ENCODE data around the gene ANO1. TPM values are rescaled to one million over a fixed set of nuclear protein-coding genes. Genes with fewer than 3 reads are reported as not detected.

ANO1 gene
- total and polyA plus RNA-seq, 2 of the 8 experiments (the other 6 are each of a cell fraction or from before 2014, with no cell fraction given), result 4.7 to 5.0 TPM

GRCh38 chr11:70057080-70057479 lies 21.0 kb upstream of the ANO1 start:
- Histone ChIP-seq H2BK120ac (replicated peaks; ENCODE audit: low read depth, low read length) (no peak overlapping the region), H3K23me2 (ENCODE audit: low read depth, low read length) (no peaks in the 10 kb centered on the region), H2AK5ac (ENCODE audit: low read depth, low read length) (no peak overlapping the region), H4K5ac (ENCODE audit: insufficient read length, low read depth, low read length) (no peak overlapping the region), H2BK12ac (ENCODE audit: low read depth, low read length) (no peak overlapping the region), H3K14ac (ENCODE audit: insufficient read length) (no peak overlapping the region), H3K79me2 (ENCODE audit: control insufficient read depth in 1 of 2, insufficient read depth in 2 of 2, low read length in 2 of 2) (no peaks in the 10 kb centered on the region), H3K79me1 (ENCODE audit: low read depth, low read length) (no peaks in the 10 kb centered on the region), H3K18ac (ENCODE audit: extremely low read depth, low read length) (no peak overlapping the region), H3K4ac (replicated peaks; ENCODE audit: insufficient read length, low read depth, low read length) (no peak overlapping the region), H4K20me1 (replicated peaks in 1 of 2; ENCODE audit: control insufficient read depth in 1 of 2, insufficient read depth in 2 of 2, low read length in 2 of 2) (no peaks in the 10 kb centered on the region), H3K9ac (replicated peaks in 1 of 4; ENCODE audit: extremely low read depth in 1 of 4, low read depth in 3 of 4, low read length in 3 of 4) (no peak overlapping the region), H3K36me3 (ENCODE audit: control insufficient read depth in 2 of 4, insufficient read depth in 4 of 4, low read length in 3 of 4) (no peaks in the 10 kb centered on the region), H4K91ac (replicated peaks; ENCODE audit: insufficient read length, low read length) (no peak overlapping the region), H2AFZ (ENCODE audit: low read length) (no peak overlapping the region), H4K8ac (ENCODE audit: extremely low read depth, insufficient read depth, low read length) (no peak overlapping the region), H3K4me3 (ENCODE audit: extremely low read depth in 1 of 4, insufficient read depth in 2 of 4, low read depth in 3 of 4, low read length in 4 of 4) (no peak overlapping the region), H3K56ac (replicated peaks; ENCODE audit: insufficient read length, low read depth, low read length) (no peak overlapping the region), H3K27ac (ENCODE audit: low read depth, low read length) (no peak overlapping the region), H3K4me1 (replicated peaks in 1 of 4; ENCODE audit: control insufficient read depth in 3 of 4, insufficient read depth in 4 of 4, low read length in 3 of 4) (peaks cover 0 to 2% (median 0%) of the 10 kb centered on the region in 4 experiments; a peak in 2 of 7 replicates), H2BK5ac (ENCODE audit: low read depth, low read length) (no peak overlapping the region), H3K9me3 (ENCODE audit: insufficient read depth in 2 of 2, low read depth in 1 of 2, low read length in 1 of 2) (no peaks in the 10 kb centered on the region), H2BK20ac (ENCODE audit: low read length) (no peak overlapping the region), H3K27me3 (replicated peaks in 1 of 4; ENCODE audit: control insufficient read depth in 3 of 4, extremely low read depth in 1 of 4, insufficient read depth in 3 of 4, low read length in 3 of 4) (no peaks in the 10 kb centered on the region; a peak in 1 of 7 replicates), H3K23ac (ENCODE audit: insufficient read length) (no peak overlapping the region), H3K4me2 (ENCODE audit: insufficient read depth in 1 of 2, low read depth in 2 of 2, low read length in 2 of 2) (no peak overlapping the region), H2BK15ac (ENCODE audit: low read length) (no peak overlapping the region)
- DNase-seq (ENCODE audit: low read depth in 1 of 2, low spot score in 2 of 2) (peak in 1 of 2 experiments; percentile 13), FAIRE-seq (no peak)
- ChIA-PET POLR2A (ENCODE audit: partially characterized antibody) (interaction anchor here (1.1 kb wide), 1 partner anchor 11 kb away, joined by 3 read pairs; no protein-coding TSS in a partner anchor), CTCF (ENCODE audit: partially characterized antibody) (no interaction called here)
- WGBS, 2 experiments (ENCODE audit: extremely low coverage in 1 of 2, insufficient coverage in 1 of 2, insufficient read length in 1 of 2, insufficient replicate concordance in 2 of 2, low coverage in 1 of 2, low lambda C conversion rate in 2 of 2, missing lambda C conversion rate in 1 of 2), result 94% methylated on average over 3 of the region's 3 CpGs; no CpG with 5 or more reads in 1 of the 2 experiments
